K562 (cell line): Measurements from ENCODE around the gene FLOT2. TPM values are rescaled to one million over a fixed set of nuclear protein-coding genes. Genes with fewer than 3 reads are reported as not detected.
A peak's percentile ranks its signal among the peaks of the same experiment; 100 is the strongest.

Experiments
- CCNT2 ChIP-seq: IDR thresholded peaks from 2 replicates; pipeline ENCODE4 v1.6.1; 2011; ENCODE audit warnings: borderline replicate concordance, low read depth, mild to moderate bottlenecking, moderate library complexity, mixed read lengths, low read length; ENCODE audit not compliant: insufficient read length; ENCODE audit errors: extremely low read depth
- DMBX1 ChIP-seq: fragments of 250-450 bp; sonication (Bioruptor Pico); IDR thresholded peaks from 2 replicates; pipeline ENCODE4 v1.8.0; 2022; ENCODE audit warnings: inconsistent platforms, mild to moderate bottlenecking, moderate library complexity, borderline replicate concordance
- EHMT2 ChIP-seq: fragments of 450-650 bp; IDR thresholded peaks from 2 replicates; pipeline ENCODE4 v1.6.1; 2018; ENCODE audit warnings: antibody characterized with exemption
- FOXK2 ChIP-seq, 2 experiments: fragments of 450-650 bp; IDR thresholded peaks in 1 of 2; conservative IDR thresholded peaks in 1 of 2; 2 replicates each; pipeline ENCODE4 v1.6.1; 2016; ENCODE audit warnings: low read depth in 2 of 2, mild to moderate bottlenecking in 1 of 2
- HSF4 ChIP-seq: fragments of 250-450 bp; sonication (Bioruptor Pico); IDR thresholded peaks from 2 replicates; pipeline ENCODE4 v2.1.2; 2022; ENCODE audit warnings: mild to moderate bottlenecking, moderate library complexity, borderline replicate concordance
- IRF2 ChIP-seq: sonication (generic); formaldehyde crosslinking; IDR thresholded peaks from 2 replicates; pipeline ENCODE4 v1.8.1; 2022; ENCODE audit warnings: mild to moderate bottlenecking, missing genetic modification reagents
- NR2C1 ChIP-seq, 2 experiments: fragments of 450-650 bp; IDR thresholded peaks; 2 replicates each; pipeline ENCODE4 v1.6.1; 2017; ENCODE audit warnings: mild to moderate bottlenecking in 2 of 2, antibody characterized with exemption in 1 of 2, inconsistent platforms in 1 of 2, missing compliant biosample characterization in 1 of 2, missing genetic modification characterization in 1 of 2
- RREB1 ChIP-seq: fragments of 250-450 bp; sonication (Bioruptor Pico); IDR thresholded peaks from 2 replicates; pipeline ENCODE4 v1.4.0; 2020
- SMAD2 ChIP-seq: fragments of 150-350 bp; IDR thresholded peaks from 2 replicates; pipeline ENCODE4 v1.6.1; 2014; ENCODE audit warnings: low read depth, mild to moderate bottlenecking, low read length
- SPI1 ChIP-seq: IDR thresholded peaks from 2 replicates; pipeline ENCODE4 v1.6.1; 2011; ENCODE audit warnings: low read depth, low read length, control low read depth, borderline replicate concordance
- TSC22D4 ChIP-seq: fragments of 450-650 bp; IDR thresholded peaks from 2 replicates; pipeline ENCODE4 v1.6.1; 2016; ENCODE audit warnings: missing genetic modification characterization, missing biosample characterization, control low read depth
- USF1 ChIP-seq: sonication (generic); formaldehyde crosslinking; IDR thresholded peaks from 2 replicates; pipeline ENCODE4 v1.9.0; 2022; ENCODE audit warnings: mild to moderate bottlenecking, missing genetic modification reagents
- ZFP1 ChIP-seq: fragments of 450-650 bp; formaldehyde crosslinking; IDR thresholded peaks from 2 replicates; pipeline ENCODE4 v1.4.0; 2020; ENCODE audit warnings: mild to moderate bottlenecking, mixed read lengths
- ZNF140 ChIP-seq: fragments of 250-450 bp; sonication (Bioruptor Pico); IDR thresholded peaks from 2 replicates; pipeline ENCODE4 v1.8.0; 2021; ENCODE audit warnings: moderate library complexity, mild to moderate bottlenecking, inconsistent platforms
- ZNF23 ChIP-seq: fragments of 250-450 bp; sonication (Bioruptor Pico); IDR thresholded peaks from 2 replicates; pipeline ENCODE4 v1.4.0; 2020; ENCODE audit warnings: mild to moderate bottlenecking
- ZNF589 ChIP-seq: fragments of 200-800 bp; sonication (Bioruptor generic); IDR thresholded peaks from 2 replicates; pipeline ENCODE4 v1.6.1; 2016; ENCODE audit warnings: low read depth, missing genetic modification characterization, missing compliant biosample characterization
- ZSCAN32 ChIP-seq: fragments of 450-650 bp; formaldehyde crosslinking; IDR thresholded peaks from 2 replicates; pipeline ENCODE4 v1.4.0; 2020; ENCODE audit warnings: mild to moderate bottlenecking, moderate library complexity
- polyA plus RNA-seq, 8 experiments: library from polyadenylated mRNA; depleted of rRNA in 4 of 8; stranded (reverse) in 5 of 8; unstranded in 3 of 8; fragments of >200 nt; fragmentation: Nextera tagmentation in 2 of 8; fragmentation: Illumina TruSeq in 1 of 8; extraction: Ambion mirVana in 2 of 8; extraction: Trizol in 1 of 8; gene quantifications; 2 replicates each; pipeline versions ENCODE4 v1.2.1 to v1.2.3, GENCODE V29; 2011 to 2014; ENCODE audit warnings: inconsistent platforms in 1 of 8, missing spikeins in 1 of 8
- total RNA-seq, 7 experiments: library from RNA; depleted of rRNA in 6 of 7; stranded (reverse); fragments of >200 nt in 6 of 7; fragmentation: Illumina TruSeq in 2 of 7; extraction: Trizol in 2 of 7; gene quantifications; 2 replicates each; pipeline versions ENCODE4 v1.2.1 to v1.2.3, GENCODE V29; 2011 to 2021; ENCODE audit warnings: low replicate concordance in 1 of 7
- TF ChIP-seq, protein P1 (sequence below): fragments of 450-650 bp; IDR thresholded peaks from 2 replicates; pipeline ENCODE4 v1.7.0; 2016; ENCODE audit warnings: borderline replicate concordance

Gene FLOT2
- total and polyA plus RNA-seq, 9 of the 15 experiments (the other 6 are each of a cell fraction or from before 2014, with no cell fraction given): 17.5 to 138 (median 41.7) TPM

GRCh38 chr17:28861393-28862203 is 35.9 kb downstream of the FLOT2 start (continued):
- no peak for TF ChIP-seq ZSCAN32 (CRISPR knock-in tag)
- no peak for TF ChIP-seq SPI1
- TF ChIP-seq, protein P1, sequence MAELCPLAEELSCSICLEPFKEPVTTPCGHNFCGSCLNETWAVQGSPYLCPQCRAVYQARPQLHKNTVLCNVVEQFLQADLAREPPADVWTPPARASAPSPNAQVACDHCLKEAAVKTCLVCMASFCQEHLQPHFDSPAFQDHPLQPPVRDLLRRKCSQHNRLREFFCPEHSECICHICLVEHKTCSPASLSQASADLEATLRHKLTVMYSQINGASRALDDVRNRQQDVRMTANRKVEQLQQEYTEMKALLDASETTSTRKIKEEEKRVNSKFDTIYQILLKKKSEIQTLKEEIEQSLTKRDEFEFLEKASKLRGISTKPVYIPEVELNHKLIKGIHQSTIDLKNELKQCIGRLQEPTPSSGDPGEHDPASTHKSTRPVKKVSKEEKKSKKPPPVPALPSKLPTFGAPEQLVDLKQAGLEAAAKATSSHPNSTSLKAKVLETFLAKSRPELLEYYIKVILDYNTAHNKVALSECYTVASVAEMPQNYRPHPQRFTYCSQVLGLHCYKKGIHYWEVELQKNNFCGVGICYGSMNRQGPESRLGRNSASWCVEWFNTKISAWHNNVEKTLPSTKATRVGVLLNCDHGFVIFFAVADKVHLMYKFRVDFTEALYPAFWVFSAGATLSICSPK: no peak
- no peak for TF ChIP-seq ZNF589
- TF ChIP-seq TSC22D4 (tag): no peak
- no peak for TF ChIP-seq ZNF140 (CRISPR knock-in tag)
- peak; percentile 39 to 40; a peak in 2 of 4 replicates for TF ChIP-seq FOXK2 (conservative IDR thresholded peaks at IDR 0.05 in 1 of 2, IDR thresholded peaks at IDR 0.05 in 1 of 2; ENCODE audit: low read depth in 2 of 2)
- no peak for TF ChIP-seq EHMT2
- TF ChIP-seq NR2C1 (IDR thresholded peaks at IDR 0.05): peak; percentile 85
- peak; percentile 52 for TF ChIP-seq NR2C1 (tag; IDR thresholded peaks at IDR 0.05)
- no peak; the same call in 1 of the 2 replicates for TF ChIP-seq DMBX1 (CRISPR knock-in tag)
- no peak for TF ChIP-seq IRF2
- TF ChIP-seq ZFP1 (CRISPR knock-in tag): no peak
- no peak for TF ChIP-seq USF1 (CRISPR knock-in tag)
- no peak for TF ChIP-seq ZNF23
- peak; percentile 45 for TF ChIP-seq CCNT2
- TF ChIP-seq SMAD2: no peak
- TF ChIP-seq RREB1 (CRISPR knock-in tag): no peak
- TF ChIP-seq HSF4: no peak
